ENCODE data around the gene GPR37.
A peak's percentile ranks its signal among the peaks of the same experiment; 100 is the strongest.

GPR37 gene

DNA sequence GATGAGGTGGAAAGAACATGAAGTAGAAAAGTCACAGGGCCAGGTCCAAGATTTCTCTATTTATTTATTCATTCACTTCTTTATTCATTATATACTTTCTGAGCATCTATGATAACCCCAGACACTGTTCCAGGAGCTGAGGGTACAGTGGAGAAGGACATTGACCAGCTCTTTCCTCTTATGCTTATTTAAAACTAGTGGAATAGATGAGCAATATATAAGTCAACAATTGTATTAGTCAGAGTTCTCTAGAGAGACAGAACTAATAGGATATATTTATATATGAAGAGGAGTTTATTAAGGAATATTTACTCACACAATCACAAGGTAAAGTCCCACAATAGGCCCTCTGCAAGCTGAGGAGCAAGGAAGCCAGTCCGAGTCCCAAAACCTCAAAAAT is 15.0 kb upstream of the GPR37 start:
- Histone ChIP-seq H3K4me3 (ENCODE audit: extremely low read depth, insufficient read depth, low read length, poor library complexity, severe bottlenecking) (no peak overlapping the region), H3K4me1 (ENCODE audit: control insufficient read depth, insufficient read depth, low read length, poor library complexity, severe bottlenecking) (peaks cover 3% of the 10 kb centered on the region), H3K36me3 (ENCODE audit: control insufficient read depth, insufficient read depth, low read length) (no peaks in the 10 kb centered on the region), H3K9me3 (ENCODE audit: control insufficient read depth, low read length) (peaks cover 4% of the 10 kb centered on the region), H3K27ac (ENCODE audit: low read depth, low read length, severe bottlenecking) (no peak overlapping the region)
- WGBS, 2 experiments (ENCODE audit: insufficient coverage in 2 of 2) = 90 to 100% methylated on average over 1 of the region's 1 CpG

DNA sequence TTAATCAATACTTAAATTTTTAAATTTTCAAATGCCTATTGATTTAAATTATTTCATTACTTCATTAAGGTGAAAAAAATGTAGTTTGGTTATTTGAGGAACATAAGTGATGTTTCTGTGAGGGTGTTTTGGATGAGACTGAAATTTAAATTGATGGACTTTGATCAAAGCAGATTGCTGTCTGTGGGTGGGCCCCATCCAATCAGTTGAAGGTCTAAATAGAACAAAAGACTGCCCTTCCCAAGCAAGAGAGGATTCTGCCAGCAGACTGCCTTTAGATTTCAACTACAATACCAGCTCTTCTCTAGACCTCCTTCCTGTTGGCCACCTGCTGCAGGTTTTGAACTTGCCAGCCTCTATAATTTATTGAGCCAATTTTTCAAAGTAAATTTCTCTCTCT is 14.5 kb upstream of the GPR37 start:
- Histone ChIP-seq H3K4me1 (ENCODE audit: control insufficient read depth, insufficient read depth, low read length, poor library complexity, severe bottlenecking) (peaks cover 3% of the 10 kb centered on the region), H3K9me3 (ENCODE audit: control insufficient read depth, low read length) (peaks cover 4% of the 10 kb centered on the region), H3K36me3 (ENCODE audit: control insufficient read depth, insufficient read depth, low read length) (no peaks in the 10 kb centered on the region), H3K4me3 (ENCODE audit: extremely low read depth, insufficient read depth, low read length, poor library complexity, severe bottlenecking) (no peak overlapping the region), H3K27ac (ENCODE audit: low read depth, low read length, severe bottlenecking) (no peak overlapping the region)

DNA sequence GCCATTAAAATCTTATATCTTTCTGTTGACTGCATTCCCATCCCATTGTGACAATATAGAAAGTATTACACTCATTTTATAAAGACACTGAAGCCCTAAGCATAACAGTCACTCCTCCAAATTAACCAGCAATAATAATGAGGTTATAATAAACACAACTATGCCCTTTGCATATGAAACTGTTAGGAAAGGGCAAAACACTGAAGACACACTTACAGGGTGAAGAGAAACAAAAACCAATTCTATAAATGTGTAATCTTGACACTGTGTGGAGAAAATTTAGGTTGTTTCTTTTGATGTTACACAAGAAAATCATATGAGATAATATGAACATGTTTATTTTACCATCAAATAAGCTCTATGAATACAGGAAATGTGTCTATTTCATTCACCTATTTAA is 14.0 kb upstream of the GPR37 start:
- Histone ChIP-seq H3K4me1 (ENCODE audit: control insufficient read depth, insufficient read depth, low read length, poor library complexity, severe bottlenecking) (peaks cover 3% of the 10 kb centered on the region), H3K4me3 (ENCODE audit: extremely low read depth, insufficient read depth, low read length, poor library complexity, severe bottlenecking) (no peak overlapping the region), H3K9me3 (ENCODE audit: control insufficient read depth, low read length) (peaks cover 4% of the 10 kb centered on the region), H3K36me3 (ENCODE audit: control insufficient read depth, insufficient read depth, low read length) (no peaks in the 10 kb centered on the region), H3K27ac (ENCODE audit: low read depth, low read length, severe bottlenecking) (no peak overlapping the region)

DNA sequence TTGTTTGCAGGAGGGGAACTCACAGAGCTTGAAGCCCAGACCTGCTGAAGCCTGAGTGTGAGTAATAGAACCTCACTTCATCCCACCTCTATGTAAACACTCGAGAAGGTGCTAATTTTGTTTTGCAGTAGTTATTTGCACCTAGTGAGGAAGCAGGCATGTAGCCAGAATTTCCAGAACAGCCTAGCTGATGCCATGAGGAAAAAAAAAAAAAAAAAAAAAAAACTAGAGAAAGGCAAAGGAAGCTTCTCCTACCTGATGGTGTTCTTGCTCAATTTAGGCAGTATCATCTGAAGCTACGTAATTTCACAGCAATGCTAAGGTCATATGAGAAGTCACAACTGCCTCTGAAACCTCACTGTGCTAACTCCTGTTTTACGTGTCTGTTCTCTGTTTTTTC is 13.6 kb upstream of the GPR37 start:
- 74 to 92% methylated on average over 2 of the region's 3 CpGs for WGBS, 2 experiments (ENCODE audit: insufficient coverage in 2 of 2)
- peaks cover 3% of the 10 kb centered on the region for H3K4me1 ChIP-seq (ENCODE audit: control insufficient read depth, insufficient read depth, low read length, poor library complexity, severe bottlenecking)
- no peak overlapping the region for H3K27ac ChIP-seq (ENCODE audit: low read depth, low read length, severe bottlenecking)

DNA sequence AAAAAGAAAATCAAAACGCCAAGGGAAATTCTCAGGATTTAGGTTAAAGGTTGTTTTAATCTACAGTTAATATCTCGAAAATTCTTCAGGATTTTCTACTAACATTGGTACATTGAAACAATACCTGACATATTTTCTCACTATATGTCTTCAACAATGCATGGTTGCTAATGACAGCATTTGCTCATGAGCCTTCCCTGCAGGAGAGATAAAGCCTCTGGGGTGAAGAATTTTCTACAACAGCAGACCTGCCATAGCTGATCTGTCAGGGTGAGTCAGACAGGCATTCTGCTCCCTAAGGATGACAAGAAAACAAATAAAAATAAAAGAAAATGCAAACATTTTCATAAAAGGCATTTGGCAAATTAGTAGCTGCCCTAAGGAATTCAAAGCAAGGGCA is 11.7 kb upstream of the GPR37 start:
- H3K27ac ChIP-seq (ENCODE audit: low read depth, low read length, severe bottlenecking) = no peak overlapping the region
- H3K9me3 ChIP-seq (ENCODE audit: control insufficient read depth, low read length) = no peaks in the 10 kb centered on the region
- no peak overlapping the region for H3K4me3 ChIP-seq (ENCODE audit: extremely low read depth, insufficient read depth, low read length, poor library complexity, severe bottlenecking)
- WGBS, 2 experiments (ENCODE audit: insufficient coverage in 2 of 2) = no CpG with 5 or more reads among the region's 2 CpGs
- H3K36me3 ChIP-seq (ENCODE audit: control insufficient read depth, insufficient read depth, low read length) = no peaks in the 10 kb centered on the region
- H3K4me1 ChIP-seq (ENCODE audit: control insufficient read depth, insufficient read depth, low read length, poor library complexity, severe bottlenecking) = peaks cover 3% of the 10 kb centered on the region

More for the DNA sequence above, 13.6 kb upstream of the GPR37 start:
- Histone ChIP-seq H3K9me3 (ENCODE audit: control insufficient read depth, low read length) (peaks cover 4% of the 10 kb centered on the region), H3K4me3 (ENCODE audit: extremely low read depth, insufficient read depth, low read length, poor library complexity, severe bottlenecking) (no peak overlapping the region), H3K36me3 (ENCODE audit: control insufficient read depth, insufficient read depth, low read length) (no peaks in the 10 kb centered on the region)

DNA sequence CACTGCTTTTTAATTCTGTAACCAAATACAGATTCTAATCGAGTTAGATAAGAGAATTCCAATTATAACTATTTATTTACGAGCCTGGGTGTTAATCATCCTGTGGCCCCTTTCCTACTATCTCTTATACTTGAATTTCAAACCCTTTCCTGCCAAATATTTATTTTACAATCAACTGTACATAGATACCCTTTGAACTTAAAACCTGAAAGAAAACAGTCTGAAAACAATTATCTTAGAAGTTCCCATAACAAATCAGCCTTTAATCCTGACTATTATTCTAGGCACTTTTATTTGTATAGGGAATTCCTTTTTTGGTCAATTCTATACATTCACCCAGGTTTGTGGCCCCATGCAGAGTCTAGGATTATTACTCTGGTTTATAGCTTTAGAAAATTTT is 10.6 kb upstream of the GPR37 start:
- no peaks in the 10 kb centered on the region for H3K9me3 ChIP-seq (ENCODE audit: control insufficient read depth, low read length)
- 86 to 88% methylated on average over 1 of the region's 2 CpGs for WGBS, 2 experiments (ENCODE audit: insufficient coverage in 2 of 2)
- H3K27ac ChIP-seq (ENCODE audit: low read depth, low read length, severe bottlenecking) = no peak overlapping the region
- H3K4me3 ChIP-seq (ENCODE audit: extremely low read depth, insufficient read depth, low read length, poor library complexity, severe bottlenecking) = no peak overlapping the region
- peaks cover 3% of the 10 kb centered on the region for H3K4me1 ChIP-seq (ENCODE audit: control insufficient read depth, insufficient read depth, low read length, poor library complexity, severe bottlenecking)
- H3K36me3 ChIP-seq (ENCODE audit: control insufficient read depth, insufficient read depth, low read length) = no peaks in the 10 kb centered on the region

DNA sequence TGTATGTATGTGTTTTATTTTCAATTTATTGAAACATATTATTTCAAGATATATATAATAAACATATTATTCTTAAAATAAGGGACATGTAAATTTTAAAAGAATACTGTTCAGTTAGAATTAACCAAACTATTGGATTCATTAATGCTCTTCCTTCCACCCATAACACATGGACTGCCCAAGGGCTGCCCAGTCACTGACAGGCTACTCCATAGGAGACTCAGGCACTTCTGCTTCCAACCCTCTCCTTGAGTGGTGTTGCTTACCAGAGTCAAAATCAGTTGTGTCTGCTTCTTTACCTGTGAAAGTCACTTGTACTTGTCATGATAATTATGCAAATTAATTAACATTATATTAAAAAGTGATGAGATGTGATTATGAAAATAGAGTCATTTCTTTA is 9.8 kb upstream of the GPR37 start:
- no peak overlapping the region for H3K4me3 ChIP-seq (ENCODE audit: extremely low read depth, insufficient read depth, low read length, poor library complexity, severe bottlenecking)
- H3K9me3 ChIP-seq (ENCODE audit: control insufficient read depth, low read length) = no peaks in the 10 kb centered on the region
- peaks cover 3% of the 10 kb centered on the region for H3K4me1 ChIP-seq (ENCODE audit: control insufficient read depth, insufficient read depth, low read length, poor library complexity, severe bottlenecking)
- no peak overlapping the region for H3K27ac ChIP-seq (ENCODE audit: low read depth, low read length, severe bottlenecking)
- no peaks in the 10 kb centered on the region for H3K36me3 ChIP-seq (ENCODE audit: control insufficient read depth, insufficient read depth, low read length)

DNA sequence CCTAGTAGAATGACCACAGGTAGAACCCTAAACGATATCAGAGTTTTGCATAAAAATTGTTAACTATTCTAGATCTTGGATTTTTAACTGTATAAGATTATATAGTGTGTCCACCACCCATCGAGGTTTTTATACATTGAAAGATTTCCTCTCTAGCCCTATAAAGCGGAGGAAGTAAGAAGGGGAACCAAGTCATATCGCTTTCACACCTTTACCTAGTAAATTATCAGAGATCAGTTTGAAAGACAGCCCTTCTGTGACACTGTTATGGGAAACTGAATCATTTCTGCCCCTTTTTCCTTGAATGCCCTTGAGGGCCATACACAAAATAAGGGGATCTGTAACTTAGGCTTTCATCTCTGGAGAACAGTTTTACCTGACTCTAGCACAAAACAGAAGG is 8.3 kb upstream of the GPR37 start:
- no CpG with 5 or more reads among the region's 4 CpGs for WGBS, 2 experiments (ENCODE audit: insufficient coverage in 2 of 2)
- Histone ChIP-seq H3K27ac (ENCODE audit: low read depth, low read length, severe bottlenecking) (no peak overlapping the region), H3K4me1 (ENCODE audit: control insufficient read depth, insufficient read depth, low read length, poor library complexity, severe bottlenecking) (peaks cover 3% of the 10 kb centered on the region), H3K9me3 (ENCODE audit: control insufficient read depth, low read length) (no peaks in the 10 kb centered on the region), H3K4me3 (ENCODE audit: extremely low read depth, insufficient read depth, low read length, poor library complexity, severe bottlenecking) (no peak overlapping the region), H3K36me3 (ENCODE audit: control insufficient read depth, insufficient read depth, low read length) (no peaks in the 10 kb centered on the region)

DNA sequence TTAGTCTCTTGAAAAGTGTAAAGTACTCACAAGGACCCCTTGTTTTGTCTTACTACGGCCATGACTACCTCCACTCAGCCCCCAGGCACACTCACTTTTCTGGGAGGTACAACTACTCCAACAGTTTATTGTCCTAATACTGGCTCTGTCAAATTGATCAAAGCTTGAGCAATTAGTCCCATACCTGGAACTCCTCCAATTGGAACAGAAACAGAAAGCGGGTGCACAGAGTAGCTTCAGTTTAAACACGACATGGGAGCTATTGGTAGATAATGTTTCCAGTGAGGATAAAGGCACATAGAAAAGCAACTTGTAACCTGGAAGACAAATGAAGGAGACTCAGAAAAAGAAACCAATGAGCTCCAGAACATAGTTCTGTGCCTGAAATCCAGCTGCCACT is 7.7 kb upstream of the GPR37 start:
- no peak overlapping the region for H3K4me3 ChIP-seq (ENCODE audit: extremely low read depth, insufficient read depth, low read length, poor library complexity, severe bottlenecking)
- WGBS, 2 experiments (ENCODE audit: insufficient coverage in 2 of 2) = 100% methylated on average over 2 to 3 of the region's 3 CpGs
- no peaks in the 10 kb centered on the region for H3K9me3 ChIP-seq (ENCODE audit: control insufficient read depth, low read length)
- H3K27ac ChIP-seq (ENCODE audit: low read depth, low read length, severe bottlenecking) = no peak overlapping the region
- H3K36me3 ChIP-seq (ENCODE audit: control insufficient read depth, insufficient read depth, low read length) = no peaks in the 10 kb centered on the region
- peaks cover 3% of the 10 kb centered on the region for H3K4me1 ChIP-seq (ENCODE audit: control insufficient read depth, insufficient read depth, low read length, poor library complexity, severe bottlenecking)

DNA sequence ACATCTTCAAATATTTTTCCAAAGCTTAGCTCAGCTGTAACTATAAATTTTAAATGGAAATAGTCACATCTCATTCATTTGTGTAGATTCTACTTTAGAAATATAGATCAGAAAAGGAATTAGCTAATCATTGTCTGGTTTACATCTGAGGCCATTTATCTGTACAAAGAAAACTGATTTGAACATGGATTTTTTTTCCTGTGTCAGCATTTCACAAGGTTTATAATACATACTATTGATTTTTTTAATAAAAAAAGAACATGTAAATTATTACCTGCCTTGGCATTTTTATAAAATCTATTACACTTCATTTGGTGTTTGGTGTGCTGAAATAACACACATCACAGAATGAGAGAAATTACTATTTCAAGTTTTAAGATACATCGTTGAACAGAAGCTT is 3.5 kb upstream of the GPR37 start:
- Histone ChIP-seq H3K27ac (ENCODE audit: low read depth, low read length, severe bottlenecking) (no peak overlapping the region), H3K4me1 (ENCODE audit: control insufficient read depth, insufficient read depth, low read length, poor library complexity, severe bottlenecking) (no peaks in the 10 kb centered on the region), H3K36me3 (ENCODE audit: control insufficient read depth, insufficient read depth, low read length) (no peaks in the 10 kb centered on the region), H3K4me3 (ENCODE audit: extremely low read depth, insufficient read depth, low read length, poor library complexity, severe bottlenecking) (no peak overlapping the region), H3K9me3 (ENCODE audit: control insufficient read depth, low read length) (no peaks in the 10 kb centered on the region)
- WGBS, 2 experiments (ENCODE audit: insufficient coverage in 2 of 2) = 86 to 100% methylated on average over 1 of the region's 1 CpG

DNA sequence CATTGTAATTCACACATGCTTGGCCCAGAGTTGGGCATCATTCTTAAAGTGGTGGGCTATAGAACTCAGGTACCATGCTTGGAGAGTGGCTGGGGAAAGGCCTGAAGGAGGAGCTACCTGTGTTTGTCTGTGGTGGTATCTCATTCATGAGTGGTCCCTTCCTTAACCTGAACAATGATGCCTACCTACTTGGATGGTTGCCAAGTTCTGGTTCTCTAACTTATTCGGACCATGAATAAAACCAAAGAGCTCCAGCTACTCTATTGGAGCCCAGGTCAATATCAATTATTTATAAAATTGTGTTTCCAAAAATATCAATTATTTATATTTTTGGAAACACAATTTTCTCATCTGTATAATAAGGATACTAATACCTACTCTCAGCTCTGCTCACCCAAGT is 2.9 kb upstream of the GPR37 start:
- Histone ChIP-seq H3K9me3 (ENCODE audit: control insufficient read depth, low read length) (no peaks in the 10 kb centered on the region), H3K4me1 (ENCODE audit: control insufficient read depth, insufficient read depth, low read length, poor library complexity, severe bottlenecking) (no peaks in the 10 kb centered on the region), H3K36me3 (ENCODE audit: control insufficient read depth, insufficient read depth, low read length) (no peaks in the 10 kb centered on the region), H3K4me3 (ENCODE audit: extremely low read depth, insufficient read depth, low read length, poor library complexity, severe bottlenecking) (no peak overlapping the region), H3K27ac (ENCODE audit: low read depth, low read length, severe bottlenecking) (no peak overlapping the region)
- no CpG with 5 or more reads among the region's 1 CpG for WGBS, 2 experiments (ENCODE audit: insufficient coverage in 2 of 2)

DNA sequence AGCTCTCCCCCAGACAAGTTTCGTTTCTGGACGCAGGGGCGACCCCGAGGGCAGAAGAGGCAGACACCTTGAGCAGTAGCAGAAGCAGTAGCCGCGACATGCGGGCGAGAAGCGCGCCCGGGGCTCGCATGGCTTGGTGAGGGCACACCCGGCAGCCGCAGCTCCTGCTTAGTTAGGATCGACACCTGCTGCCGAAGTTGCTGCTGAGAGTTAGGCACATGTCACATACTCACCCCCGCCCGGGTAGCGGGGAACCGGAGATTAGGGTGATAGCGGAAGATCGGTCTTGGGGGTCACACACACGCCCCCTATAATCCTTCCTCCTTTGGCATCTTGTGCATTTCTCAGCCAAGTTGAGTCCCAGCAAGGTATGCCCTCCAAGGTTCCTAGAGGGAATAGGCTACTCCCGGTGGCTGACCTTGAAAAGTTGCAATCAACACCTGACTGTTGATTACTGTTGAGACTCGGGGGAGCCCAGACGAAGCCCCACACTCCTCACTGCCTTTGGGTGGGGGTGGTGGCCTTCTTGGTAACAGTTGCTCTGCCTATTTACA is 668 bp downstream of the GPR37 start:
- Histone ChIP-seq H3K4me3 (ENCODE audit: extremely low read depth, insufficient read depth, low read length, poor library complexity, severe bottlenecking) (peak overlapping the region; percentile 67), H3K4me1 (ENCODE audit: control insufficient read depth, insufficient read depth, low read length, poor library complexity, severe bottlenecking) (peaks cover 7% of the 10 kb centered on the region), H3K36me3 (ENCODE audit: control insufficient read depth, insufficient read depth, low read length) (no peaks in the 10 kb centered on the region), H3K27ac (ENCODE audit: low read depth, low read length, severe bottlenecking) (no peak overlapping the region), H3K9me3 (ENCODE audit: control insufficient read depth, low read length) (peaks cover 4% of the 10 kb centered on the region)
- 2% methylated on average over 21 to 25 of the region's 26 CpGs for WGBS, 2 experiments (ENCODE audit: insufficient coverage in 2 of 2)
